Measurements from ENCODE around the gene KIF7. TPM values are rescaled to one million over a fixed set of nuclear protein-coding genes. Genes with fewer than 3 reads are reported as not detected.

Gene KIF7
- total and polyA plus RNA-seq, 2 experiments from 2014 or later, result 4.6 to 20.1 TPM

- no peak for TF ChIP-seq CREB1 (CRISPR knock-in tag; IDR thresholded peaks at IDR 0.05; ENCODE audit: low read depth)
- TF ChIP-seq STAT1 (IDR thresholded peaks at IDR 0.05; ENCODE audit: unreplicated experiment), result no peak
- no peak for TF ChIP-seq EZH2phosphoT487 (IDR thresholded peaks at IDR 0.05; ENCODE audit: unreplicated experiment)
These were observed 11.8 kb upstream of the KIF7 start (continued) for GRCh38 chr15:89666858-89667705.

- H3K27me3 ChIP-seq (ENCODE audit: insufficient read depth), result peaks cover 20% of the 10 kb centered on the region
- H3K79me2 ChIP-seq (replicated peaks; ENCODE audit: insufficient read depth), result no peaks in the 10 kb centered on the region
- H3K27ac Mint-ChIP-seq, result no peak overlapping the region
- H3K9me3 Mint-ChIP-seq, result no peaks in the 10 kb centered on the region
- peak; percentile 32 for ATAC-seq
- peak overlapping the region; percentile 99 for H2AFZ ChIP-seq
- no peak for TF ChIP-seq JUNB (IDR thresholded peaks at IDR 0.05; ENCODE audit: unreplicated experiment)
- TF ChIP-seq POLR2AphosphoS5 (IDR thresholded peaks at IDR 0.05; ENCODE audit: low read depth), result peak; percentile 38; the same call in 1 of the 2 replicates
- no peak for TF ChIP-seq ETS1 (IDR thresholded peaks at IDR 0.05)
- TF ChIP-seq ZNF331 (CRISPR knock-in tag; IDR thresholded peaks at IDR 0.05; ENCODE audit: low read depth), result no peak
- no peak for TF ChIP-seq ZNF462 (CRISPR knock-in tag; IDR thresholded peaks at IDR 0.05)
- TF ChIP-seq EZH2phosphoT487 (IDR thresholded peaks at IDR 0.05; ENCODE audit: unreplicated experiment), result no peak
- TF ChIP-seq CREB1 (CRISPR knock-in tag; IDR thresholded peaks at IDR 0.05; ENCODE audit: low read depth), result no peak
- no peaks in the 10 kb centered on the region for H3K9me2 ChIP-seq (ENCODE audit: insufficient read depth)
- H3K27me3 Mint-ChIP-seq (ENCODE audit: insufficient read depth, low read depth, poor library complexity), result peaks cover 17% of the 10 kb centered on the region
- peak overlapping the region; percentile 90 for H3K4me2 ChIP-seq
- no peaks in the 10 kb centered on the region for H4K20me1 ChIP-seq (replicated peaks; ENCODE audit: insufficient read depth)
- H3K4me3 ChIP-seq, result peak overlapping the region; percentile 60
- H3K4me1 Mint-ChIP-seq, result peaks cover 19% of the 10 kb centered on the region
- H3F3A ChIP-seq (replicated peaks; ENCODE audit: low read depth), result no peaks in the 10 kb centered on the region
- peak; percentile 29 for DNase-seq (ENCODE audit: low spot score)
- no peak overlapping the region for H3K27ac ChIP-seq (ENCODE audit: low read depth)
- H3K4me1 ChIP-seq (ENCODE audit: insufficient read depth), result peaks cover 16% of the 10 kb centered on the region
- peak overlapping the region; percentile 53 for H3K4me3 Mint-ChIP-seq
- no peaks in the 10 kb centered on the region for H3K36me3 Mint-ChIP-seq (ENCODE audit: low read depth)
- no peaks in the 10 kb centered on the region for H3K36me3 ChIP-seq (ENCODE audit: insufficient read depth)
These were observed 11.1 kb upstream of the KIF7 start for GRCh38 chr15:89666184-89666857.

Measured in GM23338 (cell line).